H9 (cell line): ENCODE measurements around the gene CTSL. TPM values are rescaled to one million over a fixed set of nuclear protein-coding genes. Genes with fewer than 3 reads are reported as not detected.

Experiments
- DNase-seq: peaks from one replicate; pipeline ENCODE4 v3.0.0-alpha.2; 2017
- H2AFZ ChIP-seq: one replicate; pipeline ENCODE4 v1.6.1; 2013; ENCODE audit warnings: mild to moderate bottlenecking, low read length, control low read depth, moderate library complexity
- H2AK5ac ChIP-seq: 2 replicates; pipeline ENCODE4 v1.6.1; 2013; ENCODE audit warnings: low read length, control low read depth, mixed read lengths; ENCODE audit not compliant: insufficient read length
- H2BK120ac ChIP-seq: one replicate; pipeline ENCODE4 v1.6.1; 2013; ENCODE audit warnings: low read depth, mild to moderate bottlenecking, low read length, control low read depth, inconsistent platforms; ENCODE audit not compliant: poor library complexity, severe bottlenecking
- H2BK12ac ChIP-seq: 2 replicates; pipeline ENCODE4 v1.6.1; 2013; ENCODE audit warnings: low read length, control low read depth, mixed read lengths, low read depth; ENCODE audit not compliant: insufficient read length
- H2BK15ac ChIP-seq: 2 replicates; pipeline ENCODE4 v1.6.1; 2013; ENCODE audit warnings: low read depth, low read length, control low read depth
- H2BK20ac ChIP-seq: one replicate; pipeline ENCODE4 v1.6.1; 2013; ENCODE audit warnings: low read depth, mild to moderate bottlenecking, low read length, control low read depth, inconsistent platforms; ENCODE audit not compliant: poor library complexity, severe bottlenecking
- H2BK5ac ChIP-seq: 2 replicates; pipeline ENCODE4 v1.6.1; 2013; ENCODE audit warnings: low read length, control low read depth, mixed read lengths; ENCODE audit not compliant: insufficient read length
- H3K14ac ChIP-seq: 2 replicates; pipeline ENCODE4 v1.6.1; 2013; ENCODE audit warnings: low read length, control low read depth; ENCODE audit not compliant: insufficient read depth
- H3K18ac ChIP-seq: 2 replicates; pipeline ENCODE4 v1.6.1; 2013; ENCODE audit warnings: low read depth, mild to moderate bottlenecking, mixed read lengths, low read length, control low read depth; ENCODE audit not compliant: insufficient read length
- H3K23ac ChIP-seq: 2 replicates; pipeline ENCODE4 v1.6.1; 2013; ENCODE audit warnings: low read length, control low read depth, mixed read lengths, low read depth; ENCODE audit not compliant: insufficient read length
- H3K23me2 ChIP-seq: 2 replicates; pipeline ENCODE4 v1.6.1; 2013; ENCODE audit warnings: low read depth, mild to moderate bottlenecking, mixed read lengths, low read length, control low read depth; ENCODE audit not compliant: insufficient read length, poor library complexity, severe bottlenecking
- H3K27ac ChIP-seq: 2 replicates; pipeline ENCODE4 v1.5.1; 2013; ENCODE audit warnings: low read length, control low read depth, mixed read lengths, low read depth; ENCODE audit not compliant: insufficient read length
- H3K27me3 ChIP-seq: 2 replicates; pipeline ENCODE4 v1.6.1; 2013; ENCODE audit warnings: low read length, control low read depth, inconsistent platforms; ENCODE audit not compliant: insufficient read depth
- H3K4ac ChIP-seq: 2 replicates; pipeline ENCODE4 v1.6.1; 2013; ENCODE audit warnings: low read depth, mild to moderate bottlenecking, control low read depth, inconsistent platforms, low read length, moderate library complexity
- H3K4me1 ChIP-seq: 2 replicates; pipeline ENCODE4 v1.6.1; 2013; ENCODE audit warnings: low read length, control low read depth, inconsistent platforms; ENCODE audit not compliant: insufficient read depth
- H3K4me2 ChIP-seq: 2 replicates; pipeline ENCODE4 v1.6.1; 2013; ENCODE audit warnings: low read length, control low read depth, mixed read lengths; ENCODE audit not compliant: insufficient read length, insufficient read depth
- H3K56ac ChIP-seq: 2 replicates; pipeline ENCODE4 v1.6.1; 2013; ENCODE audit warnings: low read depth, mild to moderate bottlenecking, mixed read lengths, low read length, control low read depth; ENCODE audit not compliant: insufficient read length
- H3K79me1 ChIP-seq: 2 replicates; pipeline ENCODE4 v1.6.1; 2013; ENCODE audit warnings: low read depth, mild to moderate bottlenecking, moderate library complexity, low read length, control low read depth, inconsistent platforms; ENCODE audit not compliant: insufficient read depth, poor library complexity, severe bottlenecking
- H3K79me2 ChIP-seq: 2 replicates; pipeline ENCODE4 v1.6.1; 2013; ENCODE audit warnings: low read length, control low read depth, inconsistent platforms; ENCODE audit not compliant: insufficient read depth
- H3K9ac ChIP-seq: 2 replicates; pipeline ENCODE4 v1.6.1; 2013; ENCODE audit warnings: low read length, control low read depth, mixed read lengths; ENCODE audit not compliant: insufficient read length; ENCODE audit errors: extremely low read depth
- H3K9me3 ChIP-seq: one replicate; pipeline ENCODE4 v1.6.1; 2013; ENCODE audit warnings: low read depth, low read length, inconsistent platforms; ENCODE audit not compliant: control insufficient read depth
- H3T11ph ChIP-seq: one replicate; pipeline ENCODE4 v1.6.1; 2013; ENCODE audit warnings: mild to moderate bottlenecking, low read length, control low read depth, inconsistent platforms
- H4K20me1 ChIP-seq: one replicate; pipeline ENCODE4 v1.6.1; 2013; ENCODE audit not compliant: control insufficient read depth, insufficient read length, insufficient read depth
- H4K5ac ChIP-seq: 2 replicates; pipeline ENCODE4 v1.6.1; 2013; ENCODE audit warnings: low read depth, mild to moderate bottlenecking, mixed read lengths, low read length, control low read depth; ENCODE audit not compliant: insufficient read length
- H4K8ac ChIP-seq: replicated peaks from 2 replicates; pipeline ENCODE4 v1.6.1; 2013; ENCODE audit warnings: low read length, control low read depth, mixed read lengths, low read depth; ENCODE audit not compliant: insufficient read length
- H4K91ac ChIP-seq: 2 replicates; pipeline ENCODE4 v1.6.1; 2013; ENCODE audit warnings: low read depth, mild to moderate bottlenecking, moderate library complexity, mixed read lengths, low read length, control low read depth; ENCODE audit not compliant: insufficient read length
- H3K27ac Mint-ChIP-seq, 3 experiments: 2 replicates in 2 of 3; 3 replicates in 1 of 3; pipeline ENCODE4 v1.8.0; 2020 to 2021; ENCODE audit warnings: mixed read lengths in 3 of 3, mild to moderate bottlenecking in 1 of 3, moderate library complexity in 1 of 3
- H3K27me3 Mint-ChIP-seq: 2 replicates; pipeline ENCODE4 v1.8.0; 2021; ENCODE audit warnings: low read depth, mild to moderate bottlenecking, moderate library complexity, mixed read lengths
- H3K36me3 Mint-ChIP-seq, 3 experiments: 2 replicates in 2 of 3; 3 replicates in 1 of 3; pipeline ENCODE4 v1.8.0; 2020 to 2021; ENCODE audit warnings: low read depth in 3 of 3, mixed read lengths in 3 of 3; ENCODE audit not compliant: insufficient read depth in 1 of 3
- H3K4me1 Mint-ChIP-seq, 2 experiments: 2 replicates each; pipeline ENCODE4 v1.8.0; 2020; ENCODE audit warnings: mixed read lengths in 2 of 2
- H3K4me3 Mint-ChIP-seq, 2 experiments: 2 replicates in 1 of 2; 3 replicates in 1 of 2; pipeline ENCODE4 v1.8.0; 2020 to 2021; ENCODE audit warnings: mild to moderate bottlenecking in 2 of 2, mixed read lengths in 2 of 2, moderate library complexity in 1 of 2
- H3K9me3 Mint-ChIP-seq, 2 experiments: 2 replicates in 1 of 2; 3 replicates in 1 of 2; pipeline ENCODE4 v1.8.0; 2020; ENCODE audit warnings: mild to moderate bottlenecking in 2 of 2, mixed read lengths in 2 of 2, moderate library complexity in 1 of 2
- WGBS: extraction: QIAGEN DNeasy Blood & Tissue Kit; methylation state at CpG from one replicate; pipeline ENCODE4 v1.1.7; 2013; ENCODE audit warnings: missing lambda C conversion rate, low lambda C conversion rate, mixed read lengths; ENCODE audit not compliant: insufficient read length; ENCODE audit errors: extremely low coverage; 5-methylcytosine and 5-hydroxymethylcytosine counted together
- total RNA-seq: library from RNA; stranded (reverse); gene quantifications from 2 replicates; pipeline ENCODE4 v1.2.1, GENCODE V29; 2021
- TF ChIP-seq, protein P1 (sequence below): fragments of 200-600 bp; sonication (generic); conservative IDR thresholded peaks from 3 replicates; pipeline ENCODE4 v1.8.0; 2021; ENCODE audit warnings: antibody characterized with exemption, mild to moderate bottlenecking

Gene CTSL
- total RNA-seq, 1 experiment from 2014 or later: 28.9 TPM

DNA sequence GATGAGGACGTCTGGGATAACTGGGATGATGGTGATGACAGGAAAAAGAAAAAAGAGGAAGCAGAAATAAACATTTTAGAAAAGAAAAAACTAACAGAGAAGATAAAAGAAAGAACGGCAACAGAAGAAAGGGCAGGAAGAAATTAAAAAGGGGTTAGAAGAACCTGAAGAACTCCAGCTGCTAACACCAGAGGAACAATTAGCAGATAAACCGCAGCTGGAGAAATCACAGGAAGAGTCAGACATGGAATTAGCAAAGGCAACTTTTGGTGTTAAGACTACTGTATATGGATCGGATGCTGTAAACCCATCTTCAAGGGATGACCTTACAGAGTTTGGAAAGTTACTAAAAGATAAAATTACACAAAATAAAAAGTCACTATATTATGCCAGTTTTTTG, 15.4 kb downstream of the CTSL start:
- Histone ChIP-seq H2BK12ac (no peak overlapping the region), H2AFZ (no peak overlapping the region), H3K9me3 (no peaks in the 10 kb centered on the region), H2BK5ac (no peak overlapping the region), H3K4me2 (no peak overlapping the region), H2BK120ac (no peak overlapping the region), H3K4me1 (no peaks in the 10 kb centered on the region), H3T11ph (no peak overlapping the region), H2BK20ac (no peak overlapping the region), H2BK15ac (no peak overlapping the region), H3K56ac (no peak overlapping the region), H4K8ac (no peak overlapping the region), H3K27me3 (no peaks in the 10 kb centered on the region), H4K20me1 (no peaks in the 10 kb centered on the region), H3K23me2 (no peaks in the 10 kb centered on the region), H3K4ac (no peak overlapping the region), H3K27ac (no peak overlapping the region), H3K18ac (no peak overlapping the region), H3K23ac (no peak overlapping the region), H3K79me2 (no peaks in the 10 kb centered on the region), H3K9ac (no peak overlapping the region), H3K79me1 (no peaks in the 10 kb centered on the region), H2AK5ac (no peak overlapping the region), H4K91ac (no peak overlapping the region), H4K5ac (no peak overlapping the region), H3K14ac (no peak overlapping the region)
- TF ChIP-seq, protein P1, sequence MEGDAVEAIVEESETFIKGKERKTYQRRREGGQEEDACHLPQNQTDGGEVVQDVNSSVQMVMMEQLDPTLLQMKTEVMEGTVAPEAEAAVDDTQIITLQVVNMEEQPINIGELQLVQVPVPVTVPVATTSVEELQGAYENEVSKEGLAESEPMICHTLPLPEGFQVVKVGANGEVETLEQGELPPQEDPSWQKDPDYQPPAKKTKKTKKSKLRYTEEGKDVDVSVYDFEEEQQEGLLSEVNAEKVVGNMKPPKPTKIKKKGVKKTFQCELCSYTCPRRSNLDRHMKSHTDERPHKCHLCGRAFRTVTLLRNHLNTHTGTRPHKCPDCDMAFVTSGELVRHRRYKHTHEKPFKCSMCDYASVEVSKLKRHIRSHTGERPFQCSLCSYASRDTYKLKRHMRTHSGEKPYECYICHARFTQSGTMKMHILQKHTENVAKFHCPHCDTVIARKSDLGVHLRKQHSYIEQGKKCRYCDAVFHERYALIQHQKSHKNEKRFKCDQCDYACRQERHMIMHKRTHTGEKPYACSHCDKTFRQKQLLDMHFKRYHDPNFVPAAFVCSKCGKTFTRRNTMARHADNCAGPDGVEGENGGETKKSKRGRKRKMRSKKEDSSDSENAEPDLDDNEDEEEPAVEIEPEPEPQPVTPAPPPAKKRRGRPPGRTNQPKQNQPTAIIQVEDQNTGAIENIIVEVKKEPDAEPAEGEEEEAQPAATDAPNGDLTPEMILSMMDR: no peak
- H3K27me3 Mint-ChIP-seq: peaks cover 4% of the 10 kb centered on the region; the same call in 1 of the 2 replicates
- H3K9me3 Mint-ChIP-seq: peaks cover 24 to 31% of the 10 kb centered on the region in 2 experiments
- no peak for DNase-seq
- peaks cover 2 to 14% (median 8%) of the 10 kb centered on the region in 3 experiments; a peak in 3 of 7 replicates for H3K36me3 Mint-ChIP-seq
- H3K4me1 Mint-ChIP-seq: no peaks in the 10 kb centered on the region
- no peak overlapping the region for H3K27ac Mint-ChIP-seq
- no CpG with 5 or more reads among the region's 4 CpGs for WGBS
- no peak overlapping the region for H3K4me3 Mint-ChIP-seq
